ENCODE results near the gene MSH4.

DNA sequence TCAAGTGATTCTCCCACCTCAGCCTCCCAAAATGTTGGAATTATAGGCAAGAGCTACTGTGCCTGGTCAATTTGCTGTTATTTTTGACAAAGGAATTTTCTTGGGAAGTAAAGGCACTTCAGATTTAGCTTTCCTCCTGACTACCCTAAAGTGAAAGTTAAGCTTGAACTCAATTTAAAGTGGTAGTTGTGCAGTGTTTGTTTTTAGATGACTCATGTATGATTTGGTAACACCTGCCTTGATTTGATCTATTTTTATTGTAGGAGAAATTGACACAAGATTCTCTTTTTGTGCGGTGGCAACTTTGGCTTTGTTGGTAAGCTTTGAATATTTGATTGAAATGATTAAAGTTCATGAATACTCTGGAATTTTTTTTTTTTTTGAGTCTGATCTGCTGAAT, 5.7 kb upstream of the MSH4 start:
- TF ChIP-seq, protein P1, sequence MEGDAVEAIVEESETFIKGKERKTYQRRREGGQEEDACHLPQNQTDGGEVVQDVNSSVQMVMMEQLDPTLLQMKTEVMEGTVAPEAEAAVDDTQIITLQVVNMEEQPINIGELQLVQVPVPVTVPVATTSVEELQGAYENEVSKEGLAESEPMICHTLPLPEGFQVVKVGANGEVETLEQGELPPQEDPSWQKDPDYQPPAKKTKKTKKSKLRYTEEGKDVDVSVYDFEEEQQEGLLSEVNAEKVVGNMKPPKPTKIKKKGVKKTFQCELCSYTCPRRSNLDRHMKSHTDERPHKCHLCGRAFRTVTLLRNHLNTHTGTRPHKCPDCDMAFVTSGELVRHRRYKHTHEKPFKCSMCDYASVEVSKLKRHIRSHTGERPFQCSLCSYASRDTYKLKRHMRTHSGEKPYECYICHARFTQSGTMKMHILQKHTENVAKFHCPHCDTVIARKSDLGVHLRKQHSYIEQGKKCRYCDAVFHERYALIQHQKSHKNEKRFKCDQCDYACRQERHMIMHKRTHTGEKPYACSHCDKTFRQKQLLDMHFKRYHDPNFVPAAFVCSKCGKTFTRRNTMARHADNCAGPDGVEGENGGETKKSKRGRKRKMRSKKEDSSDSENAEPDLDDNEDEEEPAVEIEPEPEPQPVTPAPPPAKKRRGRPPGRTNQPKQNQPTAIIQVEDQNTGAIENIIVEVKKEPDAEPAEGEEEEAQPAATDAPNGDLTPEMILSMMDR (conservative IDR thresholded peaks at IDR 0.05) = no peak
- no peak for TF ChIP-seq ZFX (IDR thresholded peaks at IDR 0.05)

Data from C4-2B (cell line).